Islet of Langerhans (tissue), 1 donor: ENCODE measurements around the gene FEN1.

ENCODE experiments used
- FAIRE-seq: peaks from one replicate; lab custom pipeline; 2011; peaks lifted over from hg19 to GRCh38; lab: Jason Lieb, UNC

Gene FEN1

DNA sequence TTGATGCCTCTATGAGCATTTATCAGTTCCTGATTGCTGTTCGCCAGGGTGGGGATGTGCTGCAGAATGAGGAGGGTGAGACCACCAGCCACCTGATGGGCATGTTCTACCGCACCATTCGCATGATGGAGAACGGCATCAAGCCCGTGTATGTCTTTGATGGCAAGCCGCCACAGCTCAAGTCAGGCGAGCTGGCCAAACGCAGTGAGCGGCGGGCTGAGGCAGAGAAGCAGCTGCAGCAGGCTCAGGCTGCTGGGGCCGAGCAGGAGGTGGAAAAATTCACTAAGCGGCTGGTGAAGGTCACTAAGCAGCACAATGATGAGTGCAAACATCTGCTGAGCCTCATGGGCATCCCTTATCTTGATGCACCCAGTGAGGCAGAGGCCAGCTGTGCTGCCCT is 2.7 kb downstream of the FEN1 start:
- FAIRE-seq, result no peak

DNA sequence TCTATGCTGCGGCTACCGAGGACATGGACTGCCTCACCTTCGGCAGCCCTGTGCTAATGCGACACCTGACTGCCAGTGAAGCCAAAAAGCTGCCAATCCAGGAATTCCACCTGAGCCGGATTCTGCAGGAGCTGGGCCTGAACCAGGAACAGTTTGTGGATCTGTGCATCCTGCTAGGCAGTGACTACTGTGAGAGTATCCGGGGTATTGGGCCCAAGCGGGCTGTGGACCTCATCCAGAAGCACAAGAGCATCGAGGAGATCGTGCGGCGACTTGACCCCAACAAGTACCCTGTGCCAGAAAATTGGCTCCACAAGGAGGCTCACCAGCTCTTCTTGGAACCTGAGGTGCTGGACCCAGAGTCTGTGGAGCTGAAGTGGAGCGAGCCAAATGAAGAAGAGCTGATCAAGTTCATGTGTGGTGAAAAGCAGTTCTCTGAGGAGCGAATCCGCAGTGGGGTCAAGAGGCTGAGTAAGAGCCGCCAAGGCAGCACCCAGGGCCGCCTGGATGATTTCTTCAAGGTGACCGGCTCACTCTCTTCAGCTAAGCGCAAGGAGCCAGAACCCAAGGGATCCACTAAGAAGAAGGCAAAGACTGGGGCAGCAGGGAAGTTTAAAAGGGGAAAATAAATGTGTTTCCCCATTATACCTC is 3.3 kb downstream of the FEN1 start:
- no peak for FAIRE-seq

DNA sequence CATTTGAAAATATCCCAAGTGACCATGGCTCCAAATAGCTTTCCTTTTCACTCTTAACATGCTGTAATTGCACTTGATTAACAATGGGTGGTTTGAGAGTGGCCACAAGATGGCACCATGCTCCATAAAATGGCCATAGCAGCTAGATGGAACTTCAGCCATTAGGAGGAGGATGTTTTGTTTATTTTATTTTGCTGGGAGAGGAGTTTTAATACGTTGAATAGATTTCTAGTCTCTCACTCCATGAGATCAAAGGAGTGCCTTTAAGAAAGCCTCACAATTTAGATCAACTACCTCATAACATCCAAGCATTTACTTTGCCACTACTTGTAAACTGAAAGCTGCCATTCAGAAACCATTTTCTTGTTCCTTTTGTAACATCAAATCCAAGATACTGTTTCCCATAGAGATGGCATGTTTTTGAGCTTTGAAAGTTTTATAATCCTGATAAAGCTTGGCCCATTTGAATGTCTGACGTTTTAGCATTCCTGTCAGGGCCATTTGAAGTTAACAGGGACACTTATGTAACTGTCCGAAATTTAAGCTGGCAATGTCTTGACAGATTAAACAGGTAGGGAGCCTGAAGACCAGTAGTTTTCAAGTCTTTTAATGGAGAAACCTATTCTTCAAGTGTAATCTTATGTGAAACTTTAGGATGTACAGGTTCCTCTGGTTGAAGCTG is 4.7 kb downstream of the FEN1 start:
- peak; percentile 36 for FAIRE-seq

DNA sequence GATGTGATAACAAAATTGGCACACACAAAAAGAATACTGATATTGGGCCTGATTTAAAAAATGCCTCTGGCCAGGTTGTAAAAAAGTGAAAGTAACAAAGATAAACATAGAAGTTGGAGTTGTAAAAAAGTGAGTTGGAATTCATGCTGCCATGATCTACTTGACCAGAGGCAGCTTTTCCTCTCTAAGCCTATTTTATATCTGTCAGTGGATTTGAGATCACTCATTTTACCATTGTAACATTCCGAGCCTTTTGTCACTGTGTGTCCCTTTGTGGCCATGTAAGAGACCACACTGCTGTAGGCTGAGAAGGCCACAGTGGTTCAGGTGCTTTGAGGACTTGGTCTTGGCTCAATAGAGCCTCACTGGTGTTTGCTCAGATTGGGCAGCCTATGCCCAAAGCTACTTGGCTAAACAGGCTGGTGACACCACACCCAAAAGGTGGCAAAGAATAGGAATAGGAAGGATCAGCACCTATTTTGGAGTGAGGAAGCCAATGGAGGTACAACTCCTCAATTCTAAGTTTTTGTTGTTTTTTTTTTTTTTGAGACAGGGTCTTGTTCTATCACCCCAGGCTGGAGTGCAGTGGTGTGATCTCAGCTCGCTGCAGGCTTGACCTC is 7.1 kb downstream of the FEN1 start:
- FAIRE-seq, result no peak

DNA sequence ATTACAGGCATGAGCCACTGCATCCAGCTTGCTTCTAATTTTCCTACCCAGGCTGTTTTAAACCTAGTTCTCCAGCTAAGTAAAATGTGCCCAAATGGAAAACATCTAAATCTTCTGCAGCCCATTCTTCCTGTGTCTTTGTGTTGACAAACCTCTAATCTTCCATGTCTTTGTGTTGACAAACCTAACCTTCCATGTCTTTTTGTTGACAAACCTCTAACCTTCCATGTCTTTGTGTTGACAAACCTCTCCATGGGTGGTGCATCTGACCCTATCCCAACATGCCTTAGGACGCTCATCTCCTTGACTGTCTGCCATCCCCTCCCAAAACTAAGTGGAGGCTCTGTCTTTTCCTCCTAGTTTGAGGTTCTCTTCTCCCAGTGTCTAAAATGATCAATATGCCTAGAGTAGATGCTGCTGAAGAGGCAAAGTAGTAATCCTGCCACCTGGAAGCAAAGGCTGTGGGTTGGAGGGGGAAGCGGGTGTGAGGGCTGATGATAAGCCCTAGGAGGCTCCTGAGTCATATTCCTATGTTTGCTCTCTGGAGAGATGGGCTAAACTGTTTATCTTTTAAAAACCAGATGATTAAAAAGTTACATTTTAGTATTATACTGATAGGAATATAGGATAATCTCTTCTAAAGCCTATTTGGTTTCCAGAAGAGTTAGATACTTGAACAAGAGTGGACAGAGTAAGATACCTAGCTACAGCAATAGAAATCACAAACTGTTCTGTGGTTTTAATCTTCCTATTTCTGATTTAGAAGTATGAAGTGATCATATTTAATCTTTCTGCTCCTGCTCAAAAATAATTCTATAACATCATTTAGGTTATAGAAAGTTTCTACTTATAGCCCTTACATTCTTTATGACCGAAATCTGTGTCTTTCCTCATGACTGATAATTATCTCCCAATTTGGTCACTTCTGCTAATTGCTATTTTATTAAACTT is 7.9 kb downstream of the FEN1 start:
- FAIRE-seq, result no peak

DNA sequence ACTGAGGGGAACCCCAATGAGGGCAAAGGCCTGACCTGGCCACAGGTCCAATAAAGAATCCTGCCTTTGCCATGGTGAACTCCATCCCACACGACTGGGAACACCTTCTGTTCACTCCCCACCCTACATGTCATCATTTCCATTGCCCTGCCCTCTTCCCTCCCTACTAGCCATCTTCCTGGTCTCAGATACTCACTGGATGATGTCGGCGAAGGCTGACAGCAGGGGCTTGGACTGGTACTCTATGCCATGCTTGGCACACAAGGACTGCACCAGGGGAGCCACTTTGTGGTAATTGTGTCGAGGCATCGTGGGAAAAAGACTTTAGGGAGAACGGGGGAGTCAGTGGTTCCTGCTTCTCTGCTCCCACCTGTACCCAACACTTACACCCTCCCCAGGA is 9.9 kb downstream of the FEN1 start:
- FAIRE-seq, result no peak

DNA sequence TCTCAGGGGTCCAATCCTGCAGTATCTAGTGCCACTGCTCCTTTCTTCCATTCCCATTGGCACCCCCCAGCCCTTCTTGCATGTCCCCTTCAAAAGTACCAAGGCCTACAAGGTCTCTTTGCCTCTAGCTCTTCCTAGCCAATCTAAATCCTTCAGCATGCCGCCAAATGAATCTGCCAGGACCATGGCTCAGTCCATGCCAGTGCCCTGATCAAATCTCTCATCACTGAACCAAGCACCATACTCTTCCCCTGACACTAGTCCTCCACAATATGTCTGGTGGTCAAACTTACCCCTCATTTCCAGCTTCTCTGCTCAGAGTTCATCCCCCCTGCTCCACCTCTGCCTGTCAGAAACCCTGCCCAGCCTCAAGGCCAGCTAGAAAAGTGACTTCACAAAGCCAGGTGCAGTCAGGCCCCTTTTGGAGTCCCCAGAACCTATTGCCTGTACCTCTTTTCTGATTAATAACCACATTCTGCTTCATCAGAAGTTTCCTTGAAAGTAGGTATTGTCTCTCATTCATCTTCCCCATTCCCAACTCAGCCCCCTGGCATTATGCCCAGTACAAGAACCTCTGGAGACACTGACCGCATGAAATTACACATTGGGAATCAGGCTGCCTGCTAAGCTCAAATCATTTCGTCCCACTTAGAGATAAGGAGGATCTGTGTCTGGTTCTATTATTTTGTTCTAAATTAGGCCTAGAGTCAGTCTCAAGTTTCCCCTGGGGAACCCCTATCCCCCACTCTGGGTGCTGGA is 11.4 kb downstream of the FEN1 start:
- FAIRE-seq, result no peak

DNA sequence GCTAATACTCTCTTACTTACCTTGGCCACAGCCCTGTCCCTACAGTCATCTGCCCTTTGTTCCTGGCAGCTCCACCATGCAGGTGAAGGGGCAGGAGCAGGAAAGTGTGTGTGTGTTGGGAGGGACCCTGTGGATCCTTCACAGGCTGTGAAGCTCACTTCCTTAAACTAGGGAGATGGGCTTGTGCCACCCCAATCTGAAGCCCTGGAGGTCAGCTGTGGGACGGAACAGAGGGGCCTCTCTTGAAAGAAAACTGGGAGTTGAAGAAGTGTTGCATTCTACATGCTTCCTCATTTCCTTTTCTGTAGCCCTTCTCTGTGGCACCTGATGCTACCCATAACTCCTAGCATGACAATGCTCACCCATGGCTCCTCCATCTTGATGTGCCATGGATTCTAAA is 12.4 kb downstream of the FEN1 start:
- FAIRE-seq, result no peak

DNA sequence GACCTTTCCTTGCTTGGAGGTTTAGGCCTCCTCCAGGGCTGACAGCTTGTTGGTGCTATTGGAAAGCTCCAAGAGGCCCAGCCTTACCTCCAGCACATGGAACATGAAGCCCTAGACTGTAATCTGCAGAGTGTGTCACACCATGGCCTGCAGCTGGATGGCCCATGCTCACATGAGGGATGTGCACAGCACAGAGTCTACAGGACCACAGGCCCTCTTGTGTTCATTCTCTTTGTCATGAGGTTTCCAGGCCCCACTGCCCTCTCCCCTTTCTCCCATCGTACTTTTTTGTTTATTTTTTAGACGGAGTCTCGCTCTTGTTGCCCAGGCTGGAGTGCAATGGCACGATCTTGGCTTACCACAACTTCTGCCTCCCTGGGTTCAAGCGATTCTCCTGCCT is 14.1 kb downstream of the FEN1 start:
- FAIRE-seq, result no peak

DNA sequence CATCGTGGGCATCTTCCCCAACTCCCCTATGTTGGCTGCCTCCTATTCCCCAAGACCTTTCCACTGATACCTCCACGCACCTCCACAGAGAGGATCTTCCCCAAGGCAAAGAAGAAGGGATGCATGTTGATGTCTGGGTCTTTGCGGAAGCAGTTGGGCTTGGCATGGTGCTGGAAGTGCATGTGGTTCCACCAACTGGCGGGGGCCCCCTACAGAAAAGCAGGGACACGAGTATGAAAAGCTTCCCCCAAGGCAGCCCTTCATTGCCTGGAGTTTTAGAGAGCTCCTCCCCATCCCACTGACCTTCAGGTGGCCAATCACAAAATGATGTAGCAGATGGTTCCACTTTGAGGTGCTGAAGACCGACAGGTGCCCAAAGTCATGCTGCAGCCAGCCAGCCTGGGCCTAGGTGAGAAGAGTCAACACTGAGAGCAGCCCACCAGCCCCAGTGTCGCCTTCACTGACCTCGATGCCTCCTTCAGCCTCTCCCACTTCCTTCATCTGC is 18.0 kb downstream of the FEN1 start:
- no peak for FAIRE-seq

DNA sequence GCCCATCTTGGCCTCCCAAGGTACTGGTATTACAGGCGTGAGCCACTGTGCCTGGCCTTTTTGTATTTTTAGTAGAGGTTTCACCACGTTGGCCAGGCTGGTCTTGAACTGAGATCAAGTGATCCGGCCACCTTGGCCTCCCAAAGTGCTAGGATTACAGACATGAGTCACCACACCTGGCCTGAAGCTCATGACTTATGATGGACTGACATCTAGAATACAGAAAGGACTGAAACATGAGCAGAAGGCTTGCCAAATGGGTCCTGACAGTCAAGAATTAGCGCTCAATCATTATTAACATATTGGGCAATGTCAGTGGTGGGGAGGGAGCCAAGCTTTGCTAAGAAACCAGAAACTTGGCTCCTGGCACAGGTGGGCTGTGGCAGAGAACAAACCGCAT is 19.1 kb downstream of the FEN1 start:
- FAIRE-seq, result no peak

DNA sequence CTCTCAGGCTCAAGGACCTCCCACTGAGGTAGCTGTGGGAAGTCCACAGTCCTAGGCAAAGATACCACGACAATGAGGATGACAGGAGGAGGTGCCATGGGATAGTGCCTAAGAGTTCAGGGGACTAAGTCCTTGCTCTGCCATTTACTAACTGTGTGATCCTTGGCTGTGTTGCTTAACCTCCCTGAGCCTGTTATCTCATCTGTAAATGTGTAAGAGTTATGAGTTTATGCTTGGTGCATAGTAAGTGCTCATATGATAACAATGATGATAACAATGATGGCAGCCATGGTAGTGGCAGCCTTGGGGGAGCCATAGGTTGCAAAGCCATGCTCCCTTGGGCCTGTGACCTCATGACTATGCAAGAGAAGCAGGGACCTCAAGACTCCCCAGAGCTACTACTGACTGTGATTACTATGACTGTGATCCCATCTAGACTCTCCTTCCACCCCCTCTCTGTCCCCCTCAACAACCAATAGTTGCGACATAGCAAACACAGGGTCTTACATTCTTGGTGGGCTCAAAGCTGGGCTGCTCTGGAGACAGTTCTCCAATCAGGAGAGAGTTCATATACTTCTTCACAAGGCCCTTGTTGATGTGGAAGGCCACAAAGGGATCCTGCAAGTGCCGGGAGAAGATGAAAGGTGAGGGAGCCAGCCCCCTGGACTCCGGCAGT is 20.2 kb downstream of the FEN1 start:
- FAIRE-seq, result no peak

DNA sequence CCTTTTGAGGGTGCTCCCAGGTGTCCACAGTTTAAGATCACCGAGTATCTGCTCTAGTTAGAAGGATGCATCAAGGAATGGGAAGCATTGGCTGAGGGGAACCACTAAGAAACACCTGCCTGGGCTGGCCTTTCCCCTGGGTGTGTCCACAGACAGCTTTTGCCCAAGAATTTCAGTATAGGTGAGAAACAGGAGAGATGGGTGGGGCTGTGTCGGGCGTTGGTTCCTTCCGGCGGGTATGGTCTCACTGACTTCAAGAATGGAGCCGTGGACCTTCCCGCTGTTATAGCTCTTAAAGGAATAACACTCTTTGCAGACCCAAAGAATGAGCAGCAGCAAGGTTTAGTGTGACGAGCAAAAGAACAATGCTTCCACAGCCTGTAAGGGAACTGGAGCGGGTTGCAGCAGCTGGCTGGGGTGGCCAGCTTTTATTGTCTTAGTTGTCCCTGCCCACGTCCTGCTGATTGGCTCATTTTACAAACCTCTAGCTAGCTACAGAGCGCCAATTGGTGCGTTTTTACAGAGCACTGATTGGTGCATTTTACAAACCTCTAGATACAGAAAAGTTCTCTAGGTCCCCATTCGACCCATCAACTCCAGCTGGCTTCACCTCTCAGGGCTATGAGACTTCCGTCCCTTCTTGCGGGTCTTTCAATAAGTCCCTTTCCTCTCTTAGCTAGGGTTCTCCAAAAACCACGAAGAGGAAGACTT is 21.7 kb downstream of the FEN1 start:
- FAIRE-seq, result no peak

DNA sequence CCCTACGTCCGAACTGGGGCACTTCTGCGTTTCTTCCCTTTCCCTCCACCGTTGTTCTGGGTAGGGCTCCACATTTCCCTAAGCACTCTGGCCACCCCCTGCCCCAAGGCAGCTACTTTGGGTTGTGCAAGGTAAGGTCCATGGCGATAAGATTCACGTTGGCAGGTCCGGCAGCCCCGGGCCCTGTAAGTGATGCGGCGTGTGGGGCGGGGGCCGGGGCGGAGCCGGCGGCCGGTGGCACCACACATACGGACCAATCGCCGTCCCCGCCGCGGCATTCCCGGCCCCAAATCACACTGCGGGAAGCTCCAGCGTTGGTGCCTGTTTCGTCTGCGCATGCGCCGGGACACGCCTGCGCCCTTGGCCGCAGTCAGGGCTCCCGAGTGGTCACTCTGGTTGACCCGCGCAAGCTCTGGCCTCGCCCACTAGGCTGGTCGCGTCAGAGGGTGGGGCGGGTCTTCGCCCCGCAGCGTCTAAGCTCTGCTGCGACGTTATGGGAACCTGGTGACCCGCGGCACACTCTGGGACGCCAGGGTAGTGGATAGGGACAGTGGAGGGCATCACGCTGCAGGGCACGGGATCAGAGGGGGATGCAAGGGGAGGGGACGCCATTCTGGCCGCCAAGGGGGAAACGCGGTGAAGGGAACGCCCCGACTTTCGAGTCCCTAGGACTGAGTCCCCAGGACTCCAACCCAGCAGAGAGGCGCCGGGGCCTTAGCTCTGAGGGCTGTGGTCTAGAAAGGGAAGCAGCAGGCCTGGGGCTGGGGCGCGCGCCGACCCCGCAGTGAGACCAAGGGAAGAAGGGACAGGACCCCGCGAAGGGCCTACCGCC is 22.5 kb downstream of the FEN1 start:
- no peak for FAIRE-seq

DNA sequence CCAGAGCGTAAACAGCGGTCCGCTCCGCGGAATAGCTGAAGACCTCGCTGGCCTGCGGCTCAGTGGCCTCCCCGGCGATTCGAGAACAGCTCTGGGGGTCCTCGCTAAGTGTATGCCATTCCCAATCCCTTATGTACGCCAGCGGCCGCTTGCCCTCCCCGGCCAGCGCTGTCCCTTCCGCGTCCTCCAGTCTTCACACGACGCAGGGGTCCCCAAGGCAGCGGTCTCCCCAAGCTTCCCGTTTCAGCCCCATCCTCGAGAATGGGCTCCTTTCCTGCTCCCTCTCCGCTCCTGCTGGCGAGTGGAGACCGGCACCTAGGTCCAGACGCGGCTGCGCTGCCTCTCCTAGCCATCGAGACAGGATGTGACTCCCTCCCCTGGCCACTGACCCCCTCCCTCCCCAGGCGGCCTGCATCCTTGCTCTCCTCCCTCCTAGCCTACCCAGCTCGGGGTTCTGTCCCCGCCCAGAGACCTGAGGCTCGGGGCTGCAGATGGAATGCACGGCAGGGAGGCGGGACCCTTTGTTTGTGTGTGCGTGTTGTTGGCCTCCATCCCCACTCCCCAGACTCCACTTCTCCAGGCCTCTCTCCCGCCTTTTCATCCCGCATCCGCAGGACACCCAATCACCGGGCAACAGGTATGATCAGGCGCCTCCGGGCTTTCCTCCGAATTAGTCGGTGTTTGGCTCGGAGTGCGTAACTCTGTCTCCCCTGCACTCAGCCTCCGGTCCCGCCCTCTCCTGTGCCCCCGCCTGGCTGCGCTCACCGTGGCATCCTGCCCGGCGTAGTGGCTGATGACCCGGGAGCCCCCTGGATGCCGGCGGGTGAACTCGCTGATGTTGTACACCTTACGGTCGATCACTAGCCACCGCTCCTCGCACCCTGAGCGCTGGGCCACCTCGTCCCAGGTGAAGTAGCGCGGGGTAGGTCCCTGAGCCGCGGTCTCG is 23.4 kb downstream of the FEN1 start:
- FAIRE-seq, result no peak

DNA sequence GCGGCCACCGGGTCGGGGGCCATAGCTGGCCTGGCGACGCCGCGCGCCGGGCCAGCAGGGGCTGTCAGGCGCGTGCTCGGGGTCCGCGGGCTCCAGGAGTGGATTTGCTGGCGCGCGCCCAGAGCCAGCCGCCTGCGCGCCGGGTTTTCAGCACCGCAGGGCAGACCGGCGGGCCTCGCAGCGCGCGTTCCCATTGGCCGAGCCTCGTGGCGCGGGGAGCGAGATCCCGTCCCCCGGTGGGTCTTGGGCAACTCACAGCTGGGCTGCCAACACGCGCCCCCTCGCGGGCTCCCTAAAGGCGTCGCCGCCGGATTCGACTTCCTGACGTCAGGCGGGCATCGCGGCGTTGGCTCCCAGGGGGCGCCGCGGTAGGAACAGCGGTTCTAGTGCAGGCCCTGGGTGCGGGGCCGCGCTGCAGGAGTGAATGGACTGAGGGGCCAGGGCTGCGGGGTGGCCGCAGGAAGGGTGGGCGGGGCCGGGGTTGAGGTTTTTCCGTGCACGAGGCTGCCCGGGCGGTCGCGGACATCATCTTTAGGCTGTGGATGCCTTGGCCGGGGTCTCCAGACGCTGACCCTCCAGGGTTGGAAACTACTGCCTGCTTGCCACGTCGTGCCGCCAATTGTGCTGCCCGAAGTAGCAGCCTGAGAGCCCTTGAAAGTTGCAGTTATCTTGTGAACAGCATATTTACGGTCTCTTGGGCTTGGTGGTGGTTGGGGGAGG is 24.2 kb downstream of the FEN1 start, which contains the start of gene FADS1:
FADS1 (minus strand) TSS at position 268 of the 720 bp plus-strand sequence; CDS start at position 194, 74 bp downstream.
- no peak for FAIRE-seq

DNA sequence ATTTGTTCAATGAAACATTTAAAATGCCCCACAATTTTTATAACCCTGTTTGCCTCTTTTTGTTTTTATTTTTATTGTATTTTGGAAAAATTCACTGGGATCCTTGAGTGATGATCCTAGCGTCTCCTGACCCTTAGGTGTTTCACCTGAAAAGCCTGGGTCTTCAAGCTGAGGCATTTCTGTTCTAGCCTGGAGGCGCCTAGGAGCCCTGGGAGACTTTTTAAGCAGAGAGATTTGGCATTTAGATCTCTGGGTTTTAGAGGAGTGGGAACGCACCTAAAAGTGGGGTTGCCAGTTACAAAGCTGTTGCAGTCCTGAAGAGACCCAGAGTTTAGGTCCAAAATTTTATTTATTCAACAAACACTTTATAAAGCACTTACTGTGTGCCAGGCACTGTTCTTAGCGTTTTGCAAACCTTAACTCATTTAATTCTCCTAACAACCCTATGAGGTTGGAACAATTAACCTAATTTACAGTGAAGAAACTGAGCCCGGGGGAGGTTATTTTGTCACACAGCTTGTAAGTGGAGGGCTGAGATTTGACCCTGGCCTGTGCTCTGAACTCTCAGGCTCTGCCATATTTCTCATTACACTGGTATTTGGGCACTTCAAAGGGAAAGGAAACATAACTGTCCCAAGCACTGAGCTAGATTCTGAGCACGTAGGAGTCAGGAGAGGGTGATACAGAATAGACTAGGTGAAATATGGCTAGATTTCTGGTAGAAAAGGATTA is 24.9 kb downstream of the FEN1 start:
- no peak for FAIRE-seq
